IPS-15b (cell line): Measurements from ENCODE around the gene PARP15.

Experiments used
- H3K27me3 ChIP-seq: one replicate; pipeline ENCODE4 v1.6.1; 2013; ENCODE audit warnings: low read length; ENCODE audit not compliant: control insufficient read depth, insufficient read depth
- H3K36me3 ChIP-seq: one replicate; pipeline ENCODE4 v1.6.1; 2013; ENCODE audit warnings: low read length; ENCODE audit not compliant: control insufficient read depth, insufficient read depth
- H3K4me1 ChIP-seq: one replicate; pipeline ENCODE4 v1.6.1; 2013; ENCODE audit warnings: mild to moderate bottlenecking, low read length; ENCODE audit not compliant: control insufficient read depth, insufficient read depth
- H3K4me3 ChIP-seq: one replicate; pipeline ENCODE4 v1.5.1; 2013; ENCODE audit warnings: low read depth, low read length
- H3K9ac ChIP-seq: one replicate; pipeline ENCODE4 v1.6.1; 2013; ENCODE audit warnings: low read depth, mild to moderate bottlenecking, low read length
- H3K9me3 ChIP-seq: one replicate; pipeline ENCODE4 v1.6.1; 2013; ENCODE audit warnings: mild to moderate bottlenecking, low read length; ENCODE audit not compliant: control insufficient read depth, insufficient read depth

Gene PARP15

DNA sequence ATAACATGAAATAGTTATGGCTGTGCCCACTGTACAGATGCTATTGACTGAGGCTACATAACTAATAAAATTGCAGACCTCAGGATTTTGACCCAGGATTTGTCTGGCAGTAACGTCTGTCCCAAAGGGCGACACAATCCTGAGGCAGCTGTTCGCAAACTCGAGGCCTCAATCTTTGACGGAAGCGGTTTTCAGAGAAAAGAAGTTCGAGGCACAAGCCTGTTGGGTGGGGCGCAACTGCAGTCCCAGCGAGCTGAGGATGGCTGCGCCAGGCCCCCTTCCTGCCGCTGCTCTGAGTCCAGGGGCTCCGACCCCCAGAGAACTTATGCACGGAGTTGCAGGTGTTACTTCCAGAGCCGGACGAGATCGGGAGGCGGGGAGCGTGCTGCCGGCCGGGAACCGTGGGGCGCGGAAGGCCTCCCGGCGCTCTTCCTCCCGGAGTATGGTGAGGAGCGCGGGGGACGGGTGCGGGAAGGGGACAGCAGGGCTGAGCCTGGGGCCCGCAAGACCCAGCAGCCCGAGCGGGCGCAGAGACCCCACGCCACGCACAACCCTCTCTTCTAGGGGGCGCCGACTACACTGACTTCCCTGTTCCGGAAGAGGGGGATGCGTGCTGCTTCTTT is at the start of gene PARP15:
Gene PARP15 (plus strand): TSS at position 242 of the 623 bp plus-strand sequence. CDS start 18 bp downstream, at position 260.
- Histone ChIP-seq H3K36me3 (no peaks in the 10 kb centered on the region), H3K4me3 (peak within 1 kb of the TSS; percentile 54), H3K9ac (peak within 1 kb of the TSS; percentile 42), H3K27me3 (peaks cover 19% of the 10 kb centered on the region), H3K9me3 (no peaks in the 10 kb centered on the region), H3K4me1 (peaks cover 7% of the 10 kb centered on the region)

DNA sequence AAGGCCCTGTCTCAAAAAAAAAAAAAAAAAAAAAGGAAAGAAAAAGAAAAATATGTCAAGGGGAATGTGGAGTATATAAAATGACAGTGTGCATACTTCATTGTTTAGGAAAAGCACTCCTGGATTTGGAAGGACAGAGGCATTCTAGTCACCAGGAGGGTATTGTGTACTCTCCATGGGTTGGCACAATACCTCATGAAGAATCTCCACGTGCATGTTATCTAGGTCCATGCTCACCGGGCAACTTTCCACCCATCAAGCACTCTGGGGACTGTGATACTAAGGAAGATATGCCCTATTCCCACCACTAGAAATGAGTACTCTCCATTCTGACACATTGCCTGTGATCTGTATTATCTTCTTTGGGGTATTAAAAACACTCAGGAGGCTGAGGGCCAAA is 47.3 kb upstream of the PARP15 start:
- Histone ChIP-seq H3K4me1 (no peaks in the 10 kb centered on the region), H3K4me3 (no peak overlapping the region), H3K9ac (no peak overlapping the region), H3K36me3 (no peaks in the 10 kb centered on the region), H3K9me3 (no peaks in the 10 kb centered on the region), H3K27me3 (no peaks in the 10 kb centered on the region)

DNA sequence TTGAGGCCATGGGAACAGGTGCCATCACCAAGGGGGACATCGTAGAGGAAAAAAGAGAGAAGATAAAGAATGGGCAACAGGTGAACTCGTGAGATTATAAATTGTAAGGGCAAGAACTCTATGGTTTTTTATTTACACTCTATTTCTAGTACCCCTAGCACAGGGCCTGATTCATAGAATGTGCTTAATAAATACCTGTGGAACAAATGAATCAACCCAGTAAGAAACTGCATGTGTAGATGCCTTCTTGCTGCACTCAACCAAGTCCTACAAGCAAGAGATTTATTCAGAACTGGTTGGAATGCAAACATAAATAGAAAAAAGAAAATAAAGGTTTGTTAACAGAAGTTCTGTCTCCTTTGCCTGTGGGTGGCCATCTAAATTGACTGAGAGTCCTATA is 44.0 kb upstream of the PARP15 start:
- Histone ChIP-seq H3K9ac (no peak overlapping the region), H3K4me3 (no peak overlapping the region), H3K27me3 (no peaks in the 10 kb centered on the region)

DNA sequence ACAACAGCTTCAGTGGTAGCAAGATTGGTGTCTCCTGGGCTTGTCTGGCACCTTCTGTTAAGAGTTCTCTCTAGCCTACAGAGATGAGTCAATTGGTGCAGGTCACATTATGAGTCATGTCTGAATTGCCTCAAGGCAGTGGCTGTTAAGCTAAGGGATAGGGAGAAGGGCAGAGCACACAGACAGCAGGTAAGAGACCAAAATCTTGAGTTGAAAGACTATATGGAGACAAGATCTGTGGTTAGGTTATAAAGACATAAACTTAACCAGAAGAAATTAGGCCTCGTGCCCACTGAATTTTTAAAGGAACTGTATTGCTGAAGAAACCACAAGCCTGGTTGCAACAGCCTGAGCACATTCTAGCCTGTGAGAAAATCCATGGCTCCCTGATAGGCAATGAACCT is 43.5 kb upstream of the PARP15 start:
- Histone ChIP-seq H3K4me1 (peaks cover 11% of the 10 kb centered on the region), H3K4me3 (no peak overlapping the region), H3K27me3 (no peaks in the 10 kb centered on the region), H3K9me3 (no peaks in the 10 kb centered on the region), H3K9ac (no peak overlapping the region), H3K36me3 (no peaks in the 10 kb centered on the region)

More for the DNA sequence above, 44.0 kb upstream of the PARP15 start:
- H3K4me1 ChIP-seq = peaks cover 11% of the 10 kb centered on the region
- no peaks in the 10 kb centered on the region for H3K36me3 ChIP-seq
- H3K9me3 ChIP-seq = no peaks in the 10 kb centered on the region

DNA sequence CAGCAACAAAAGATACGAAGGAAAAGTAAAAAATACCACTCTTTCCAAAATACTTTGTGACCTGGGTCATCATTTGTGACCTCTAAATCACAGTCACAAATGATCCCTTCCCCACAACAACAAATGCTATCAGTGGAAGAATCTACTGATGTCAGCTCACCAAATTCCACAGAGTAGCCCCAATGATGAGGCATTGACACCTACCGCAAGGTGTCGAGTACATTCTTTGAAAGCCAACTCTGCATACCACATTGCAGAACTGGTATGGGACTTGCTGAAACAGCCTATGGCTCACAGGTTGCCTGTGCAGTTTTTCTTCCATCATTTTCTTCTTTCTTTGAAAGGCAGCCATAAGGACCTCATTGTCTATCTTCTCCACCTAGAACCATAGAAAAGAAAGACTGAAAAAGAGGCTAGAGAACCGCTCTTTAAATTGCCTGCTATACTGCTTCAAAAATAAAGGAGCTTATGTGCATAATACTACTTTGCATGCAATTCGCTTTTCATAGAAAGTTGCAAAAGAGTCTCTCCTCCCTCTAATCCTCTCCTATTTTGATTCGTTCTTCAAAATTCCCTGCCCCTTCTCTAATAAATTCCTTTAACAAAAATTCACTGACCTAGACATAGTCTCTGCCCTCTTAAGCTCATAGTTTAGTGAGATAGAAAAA is 41.4 kb upstream of the PARP15 start:
- Histone ChIP-seq H3K9me3 (no peaks in the 10 kb centered on the region), H3K9ac (no peak overlapping the region), H3K27me3 (no peaks in the 10 kb centered on the region), H3K4me3 (no peak overlapping the region), H3K36me3 (no peaks in the 10 kb centered on the region), H3K4me1 (peaks cover 11% of the 10 kb centered on the region)

DNA sequence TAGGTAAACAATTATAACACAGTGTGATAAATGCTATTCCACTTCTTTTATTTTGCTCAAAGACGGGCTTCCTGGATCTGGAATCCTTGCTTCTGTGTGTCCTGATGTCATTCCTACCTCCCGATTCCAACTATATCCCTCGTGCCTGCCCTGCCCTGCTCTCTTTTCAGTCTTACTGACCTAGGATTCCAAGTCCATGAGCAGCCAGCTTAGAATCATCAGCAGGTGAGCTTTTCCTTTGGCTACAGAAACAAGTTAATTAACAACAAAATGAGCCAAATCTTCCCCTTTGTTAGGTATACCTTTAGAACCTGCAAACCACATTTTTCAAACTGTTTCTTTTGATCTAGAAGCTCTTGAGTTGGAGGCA is 40.8 kb upstream of the PARP15 start:
- H3K4me3 ChIP-seq = no peak overlapping the region
- H3K36me3 ChIP-seq = no peaks in the 10 kb centered on the region
- H3K27me3 ChIP-seq = no peaks in the 10 kb centered on the region
- H3K4me1 ChIP-seq = peaks cover 11% of the 10 kb centered on the region
- H3K9ac ChIP-seq = no peak overlapping the region
- no peaks in the 10 kb centered on the region for H3K9me3 ChIP-seq

DNA sequence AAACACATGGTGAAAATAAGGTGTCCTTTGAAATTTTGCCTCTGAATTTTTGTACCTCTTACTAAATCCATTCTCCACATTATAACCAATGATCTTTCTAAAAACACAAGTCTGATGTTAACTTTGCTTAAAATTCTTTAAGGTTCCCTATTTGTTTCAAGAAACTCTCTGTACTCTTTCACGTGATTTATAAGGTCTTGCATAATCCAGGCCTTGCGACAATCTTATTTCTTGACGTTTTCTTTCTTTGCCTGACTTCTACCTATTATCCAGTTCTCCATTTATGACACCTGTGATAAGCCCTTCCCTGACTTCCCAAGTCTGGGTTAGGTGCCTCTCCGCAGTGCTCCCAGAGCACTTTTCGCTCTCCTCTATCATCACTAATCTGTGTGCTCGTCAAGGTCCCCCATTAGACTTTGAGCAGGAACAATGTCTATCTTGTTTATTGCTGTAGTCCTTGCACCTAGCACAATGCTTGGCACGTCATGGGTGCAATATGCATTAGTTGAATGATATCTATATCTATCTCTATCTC is 38.4 kb upstream of the PARP15 start:
- peaks cover 11% of the 10 kb centered on the region for H3K4me1 ChIP-seq
- H3K36me3 ChIP-seq = no peaks in the 10 kb centered on the region
- no peaks in the 10 kb centered on the region for H3K27me3 ChIP-seq
- no peak overlapping the region for H3K9ac ChIP-seq
- H3K9me3 ChIP-seq = no peaks in the 10 kb centered on the region
- no peak overlapping the region for H3K4me3 ChIP-seq

DNA sequence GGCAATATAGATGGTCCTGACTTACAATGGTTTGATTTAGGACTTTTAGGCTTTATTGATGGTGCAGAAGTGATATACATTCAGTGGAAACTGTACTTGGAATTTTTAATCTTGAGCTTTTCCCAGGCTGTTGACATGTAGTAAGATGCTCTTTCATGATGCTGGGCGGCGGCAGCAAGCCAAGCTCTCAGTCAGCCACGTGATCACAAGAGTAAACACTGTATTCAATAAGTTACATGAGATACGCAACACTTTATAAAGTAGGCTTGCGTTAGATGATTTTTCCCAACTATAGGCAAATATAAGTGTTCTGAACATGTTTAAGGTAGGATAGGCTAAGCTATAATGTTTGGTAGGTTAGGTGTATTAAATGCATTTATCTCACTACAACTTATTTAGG is 31.3 kb upstream of the PARP15 start:
- H3K4me3 ChIP-seq = no peak overlapping the region
- H3K36me3 ChIP-seq = no peaks in the 10 kb centered on the region
- H3K9ac ChIP-seq = no peak overlapping the region
- H3K27me3 ChIP-seq = no peaks in the 10 kb centered on the region
- no peaks in the 10 kb centered on the region for H3K9me3 ChIP-seq
- no peaks in the 10 kb centered on the region for H3K4me1 ChIP-seq

DNA sequence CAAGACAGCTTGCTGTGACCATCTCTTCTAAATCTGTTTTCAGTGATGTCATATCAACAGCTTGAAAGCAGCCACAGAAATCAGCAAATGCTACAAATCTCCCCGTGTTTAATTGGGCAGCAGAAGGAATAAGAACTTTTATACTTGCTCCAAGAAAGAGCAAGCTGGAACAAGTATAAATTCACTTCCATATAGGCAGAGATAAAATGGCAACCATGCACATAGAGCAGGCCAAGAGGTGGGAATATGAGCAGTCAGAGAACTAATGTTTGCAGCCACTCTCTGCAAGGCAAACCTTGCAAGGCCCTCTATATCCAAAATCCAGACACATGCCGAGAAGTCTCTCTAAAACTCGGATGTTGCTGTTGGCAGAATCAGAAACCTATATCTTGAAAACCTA is 29.4 kb upstream of the PARP15 start:
- no peaks in the 10 kb centered on the region for H3K27me3 ChIP-seq
- no peaks in the 10 kb centered on the region for H3K36me3 ChIP-seq
- no peaks in the 10 kb centered on the region for H3K9me3 ChIP-seq
- no peak overlapping the region for H3K4me3 ChIP-seq
- no peaks in the 10 kb centered on the region for H3K4me1 ChIP-seq
- H3K9ac ChIP-seq = no peak overlapping the region

DNA sequence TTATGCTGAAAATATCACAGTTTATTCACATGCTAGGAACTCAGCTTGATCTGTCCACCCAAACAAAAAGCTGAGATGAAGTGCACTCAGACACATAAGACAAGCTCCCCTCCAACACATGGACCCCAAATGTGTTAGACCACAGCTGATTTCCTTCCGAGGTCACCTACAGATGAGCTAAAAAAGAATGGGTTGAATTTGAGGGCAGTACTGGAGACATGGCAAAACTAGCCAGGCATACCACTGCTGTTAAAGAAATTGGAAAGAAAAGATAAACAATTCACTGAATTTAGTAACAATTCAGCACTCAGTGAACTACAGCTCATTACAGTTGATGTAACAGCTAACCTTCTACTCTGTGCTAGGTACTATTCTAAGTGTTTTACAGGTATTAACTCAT is 28.8 kb upstream of the PARP15 start:
- Histone ChIP-seq H3K4me1 (no peaks in the 10 kb centered on the region), H3K9ac (no peak overlapping the region), H3K4me3 (no peak overlapping the region), H3K27me3 (no peaks in the 10 kb centered on the region), H3K36me3 (no peaks in the 10 kb centered on the region), H3K9me3 (no peaks in the 10 kb centered on the region)

DNA sequence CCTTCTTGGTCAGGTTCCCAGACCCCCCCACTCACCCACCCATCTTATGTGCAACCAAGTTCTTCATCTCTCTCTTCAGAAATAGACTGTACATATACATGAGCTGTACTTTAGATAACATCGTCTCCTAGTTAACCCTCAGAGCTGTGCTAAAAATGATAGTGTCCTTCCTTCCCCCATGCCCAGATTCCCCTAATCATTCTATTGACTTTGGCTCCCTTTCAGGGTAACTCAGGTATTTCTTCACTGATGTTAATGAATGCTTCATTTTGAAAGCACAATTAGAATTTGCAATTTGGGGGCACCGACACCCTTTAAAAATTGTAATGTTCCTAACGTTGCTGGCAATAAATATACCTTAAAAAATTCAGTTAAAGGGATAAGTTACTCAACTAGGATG is 24.3 kb upstream of the PARP15 start:
- Histone ChIP-seq H3K4me3 (no peak overlapping the region), H3K9me3 (no peaks in the 10 kb centered on the region), H3K36me3 (no peaks in the 10 kb centered on the region), H3K27me3 (no peaks in the 10 kb centered on the region), H3K4me1 (no peaks in the 10 kb centered on the region), H3K9ac (no peak overlapping the region)
